ENCODE results near the gene COPS3.

The COPS3 gene

GRCh38 chr17:17280613-17281549 is at the start of gene COPS3:
Gene COPS3, minus strand, starts transcription at chr17:17281246. Its CDS starts 60 bp downstream, at chr17:17281186.
- TF ChIP-seq, protein P1, sequence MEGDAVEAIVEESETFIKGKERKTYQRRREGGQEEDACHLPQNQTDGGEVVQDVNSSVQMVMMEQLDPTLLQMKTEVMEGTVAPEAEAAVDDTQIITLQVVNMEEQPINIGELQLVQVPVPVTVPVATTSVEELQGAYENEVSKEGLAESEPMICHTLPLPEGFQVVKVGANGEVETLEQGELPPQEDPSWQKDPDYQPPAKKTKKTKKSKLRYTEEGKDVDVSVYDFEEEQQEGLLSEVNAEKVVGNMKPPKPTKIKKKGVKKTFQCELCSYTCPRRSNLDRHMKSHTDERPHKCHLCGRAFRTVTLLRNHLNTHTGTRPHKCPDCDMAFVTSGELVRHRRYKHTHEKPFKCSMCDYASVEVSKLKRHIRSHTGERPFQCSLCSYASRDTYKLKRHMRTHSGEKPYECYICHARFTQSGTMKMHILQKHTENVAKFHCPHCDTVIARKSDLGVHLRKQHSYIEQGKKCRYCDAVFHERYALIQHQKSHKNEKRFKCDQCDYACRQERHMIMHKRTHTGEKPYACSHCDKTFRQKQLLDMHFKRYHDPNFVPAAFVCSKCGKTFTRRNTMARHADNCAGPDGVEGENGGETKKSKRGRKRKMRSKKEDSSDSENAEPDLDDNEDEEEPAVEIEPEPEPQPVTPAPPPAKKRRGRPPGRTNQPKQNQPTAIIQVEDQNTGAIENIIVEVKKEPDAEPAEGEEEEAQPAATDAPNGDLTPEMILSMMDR (IDR thresholded peaks at IDR 0.05; ENCODE audit: low read length, missing control alignments), result no peak
- peak within 1 kb of the TSS; percentile 90 for H3K4me3 ChIP-seq (replicated peaks; ENCODE audit: low read depth, low read length)
- peak; percentile 99 for DNase-seq (ENCODE audit: low read depth)

- TF ChIP-seq, protein P1 (IDR thresholded peaks at IDR 0.05; ENCODE audit: low read length, missing control alignments), result no peak
- H3K4me3 ChIP-seq (replicated peaks; ENCODE audit: low read depth, low read length), result no peak overlapping the region
- DNase-seq (ENCODE audit: low read depth), result no peak
These were observed 47.2 kb upstream of the COPS3 start for GRCh38 chr17:17328251-17328650.

DNA sequence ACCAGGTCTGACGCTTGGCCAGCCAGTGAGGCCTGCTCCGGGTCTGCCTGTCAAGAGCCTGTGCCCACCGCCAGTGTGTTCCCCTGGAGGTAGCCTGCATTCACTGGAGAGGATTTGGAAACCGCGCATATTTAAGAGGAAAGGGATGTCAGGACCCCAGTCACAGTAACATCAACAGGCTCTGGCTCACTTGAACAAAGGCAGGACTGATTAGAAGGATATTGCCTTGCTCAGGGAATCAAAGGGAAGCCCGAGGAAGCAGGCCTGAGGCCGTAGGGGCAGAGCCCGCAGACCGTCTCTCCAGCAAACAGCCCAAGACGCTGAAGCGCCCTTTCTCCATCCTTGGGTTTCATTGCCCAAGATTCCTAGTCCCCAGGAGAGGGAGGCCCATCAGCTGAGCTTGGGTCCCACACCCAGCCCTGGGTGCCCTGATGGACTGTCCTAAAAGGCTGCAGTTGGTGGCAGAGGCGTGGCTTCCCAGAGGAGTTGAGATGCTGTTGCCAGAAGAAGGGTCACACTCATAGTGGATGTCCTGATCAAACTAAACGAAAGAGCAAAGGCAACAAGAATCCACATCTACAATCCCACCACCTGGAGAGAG is 45.3 kb upstream of the COPS3 start:
- DNase-seq (ENCODE audit: low read depth), result no peak

DNA sequence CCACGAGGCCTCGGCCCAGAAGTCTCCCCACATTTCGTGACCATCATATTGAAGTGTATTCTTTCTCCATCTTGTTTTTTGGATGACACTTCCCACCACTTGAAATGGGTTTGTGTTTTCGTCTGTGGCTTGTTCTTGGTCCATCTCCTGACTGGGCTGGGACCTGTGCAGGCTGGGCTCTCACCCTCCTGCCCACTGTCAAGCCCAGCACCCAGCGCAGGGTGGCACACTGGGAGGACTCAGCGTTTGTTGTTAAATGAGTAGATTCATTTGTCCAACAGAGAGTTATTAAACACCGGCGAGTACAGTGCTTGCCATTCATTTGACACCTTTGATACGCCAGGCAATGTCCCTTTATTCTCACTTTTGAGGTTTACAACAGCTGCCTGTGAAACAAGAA is 44.8 kb upstream of the COPS3 start:
- no peak overlapping the region for H3K4me3 ChIP-seq (replicated peaks; ENCODE audit: low read depth, low read length)
- TF ChIP-seq, protein P1 (IDR thresholded peaks at IDR 0.05; ENCODE audit: low read length, missing control alignments), result no peak
- no peak for DNase-seq (ENCODE audit: low read depth)

More for the DNA sequence above, 45.3 kb upstream of the COPS3 start:
- no peak overlapping the region for H3K4me3 ChIP-seq (replicated peaks; ENCODE audit: low read depth, low read length)
- TF ChIP-seq, protein P1 (IDR thresholded peaks at IDR 0.05; ENCODE audit: low read length, missing control alignments), result no peak

GRCh38 chr17:17325228-17325627 is 44.2 kb upstream of the COPS3 start:
- TF ChIP-seq, protein P1 (IDR thresholded peaks at IDR 0.05; ENCODE audit: low read length, missing control alignments), result no peak
- H3K4me3 ChIP-seq (replicated peaks; ENCODE audit: low read depth, low read length), result no peak overlapping the region
- no peak for DNase-seq (ENCODE audit: low read depth)

- TF ChIP-seq, protein P1 (IDR thresholded peaks at IDR 0.05; ENCODE audit: low read length, missing control alignments), result no peak
- no peak for DNase-seq (ENCODE audit: low read depth)
- H3K4me3 ChIP-seq (replicated peaks; ENCODE audit: low read depth, low read length), result no peak overlapping the region
These were observed 43.6 kb upstream of the COPS3 start for GRCh38 chr17:17324616-17325015.
